Amygdala (tissue), 56 donors: ENCODE results near the gene NOXA1.
"Not testable (repeated sequence)": the region's sequence is repeated elsewhere in the genome, so short reads cannot be mapped to it uniquely, and the experiment has no call there.

Source experiments
- DNase-seq, 56 donors: peaks; one replicate each; lab custom pipeline; 2025; lab: John Stamatoyannopoulos, UW

The NOXA1 gene

GRCh38 chr9:137436761-137437600 is 13.8 kb downstream of the NOXA1 start:
- DNase-seq: no peak

DNA sequence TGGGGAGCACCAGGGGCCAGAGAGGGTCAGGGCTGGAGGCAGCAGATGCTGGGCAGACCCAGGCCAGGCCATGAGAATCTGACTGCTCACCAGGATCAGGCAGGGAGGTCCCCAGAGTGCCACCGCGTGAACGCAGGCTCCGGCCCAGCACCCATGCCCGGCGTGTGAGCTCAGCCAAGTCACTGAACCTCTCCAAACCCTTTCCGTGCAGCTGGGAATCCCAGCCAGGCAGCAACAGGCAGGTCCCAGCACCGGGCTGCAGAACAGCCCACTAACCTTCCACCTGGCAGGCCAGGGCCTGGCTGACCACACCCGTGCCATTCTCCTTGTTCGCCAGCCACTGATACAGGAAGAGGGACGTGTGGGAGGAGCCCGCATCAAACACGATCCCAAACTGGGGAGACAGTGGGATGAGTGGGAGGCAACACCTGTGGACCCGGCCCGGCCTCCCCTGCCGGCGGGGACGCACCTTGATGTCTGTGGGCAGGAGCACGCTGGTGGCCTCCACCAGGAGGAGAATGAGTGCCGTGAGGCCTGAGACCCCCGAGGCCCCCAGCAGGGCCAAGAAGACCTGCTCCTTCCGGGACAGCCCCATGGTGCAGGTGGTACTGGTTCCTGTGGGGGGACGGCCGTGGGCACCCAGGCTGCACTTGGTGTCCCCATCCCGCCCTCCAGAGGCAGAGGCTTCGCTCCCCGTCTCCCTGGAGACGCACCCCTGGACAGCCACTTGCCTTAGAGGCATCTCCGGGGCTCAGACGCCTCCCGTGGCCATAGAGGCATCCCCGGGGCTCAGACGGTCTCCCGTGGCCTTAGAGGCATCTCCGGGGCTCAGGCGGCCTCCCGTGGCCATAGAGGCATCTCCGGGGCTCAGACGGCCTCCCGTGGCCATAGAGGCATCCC is 14.7 kb downstream of the NOXA1 start:
- no peak for DNase-seq

GRCh38 chr9:137438591-137439157 is 15.5 kb downstream of the NOXA1 start:
- DNase-seq: no peak

- no peak for DNase-seq
Observed at GRCh38 chr9:137439158-137439714, 16.0 kb downstream of the NOXA1 start.

- no peak for DNase-seq
Observed at GRCh38 chr9:137441289-137441934, 18.2 kb downstream of the NOXA1 start, which contains the start of gene ENTPD8. Gene ENTPD8, minus strand, starts transcription at chr9:137441357. Its CDS starts 3,072 bp downstream, at chr9:137438285.

DNA sequence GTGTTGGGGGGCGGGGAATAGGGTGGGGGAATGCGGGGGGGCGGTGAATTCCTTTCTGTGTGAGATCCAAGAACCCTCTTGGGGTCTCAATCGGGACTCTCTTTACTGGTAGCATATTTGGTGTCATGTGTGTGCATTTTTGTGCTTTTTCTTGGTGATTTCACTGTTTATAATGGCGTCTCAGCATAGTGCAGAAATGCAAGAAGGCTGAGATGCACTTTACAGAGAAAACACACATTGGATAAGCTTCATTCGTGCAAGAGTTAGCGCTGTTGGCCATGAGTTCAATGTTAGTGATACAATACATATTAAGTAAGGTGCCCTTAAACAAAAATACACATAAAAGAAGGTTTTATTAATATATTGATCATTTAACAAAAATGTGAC is 18.7 kb downstream of the NOXA1 start:
- no peak for DNase-seq

DNA sequence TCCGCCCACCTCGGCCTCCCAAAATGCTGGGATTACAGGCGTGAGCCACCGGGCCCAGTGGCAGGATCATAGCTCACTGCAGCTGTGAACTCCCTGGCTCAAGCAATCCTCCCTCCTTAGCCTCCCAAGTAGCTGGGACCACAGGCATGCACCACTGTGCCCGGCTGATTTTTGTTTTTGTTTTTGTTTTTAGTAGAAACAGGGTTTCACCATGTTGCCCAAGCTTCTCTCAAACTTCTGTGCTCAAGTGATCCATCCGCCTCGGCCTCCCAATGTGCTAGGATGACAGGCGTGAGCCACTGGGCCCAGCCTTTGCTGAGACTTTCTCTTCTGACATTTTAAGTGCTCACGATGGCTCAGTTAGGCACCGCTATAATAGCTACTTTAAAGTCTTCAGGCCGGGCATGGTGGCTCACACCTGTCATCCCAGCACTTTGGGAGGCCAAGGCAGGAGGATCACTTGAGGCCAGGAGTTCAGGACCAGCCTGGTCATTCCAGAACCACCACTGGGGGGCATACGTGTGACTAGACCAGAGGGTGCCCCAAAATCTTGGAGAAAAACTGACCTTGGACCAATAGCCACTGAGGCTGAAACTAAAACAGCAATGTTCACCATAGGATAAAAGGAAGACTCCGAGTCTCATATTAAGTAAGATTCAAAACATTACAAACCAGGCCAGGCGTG is 21.1 kb downstream of the NOXA1 start:
- DNase-seq: no peak

GRCh38 chr9:137445275-137445807 is 22.1 kb downstream of the NOXA1 start:
- peak in 34 of 56 donors; percentile 17 to 81 (median 46) for DNase-seq

- no peak for DNase-seq
Observed at GRCh38 chr9:137445930-137446431, 22.8 kb downstream of the NOXA1 start.

DNA sequence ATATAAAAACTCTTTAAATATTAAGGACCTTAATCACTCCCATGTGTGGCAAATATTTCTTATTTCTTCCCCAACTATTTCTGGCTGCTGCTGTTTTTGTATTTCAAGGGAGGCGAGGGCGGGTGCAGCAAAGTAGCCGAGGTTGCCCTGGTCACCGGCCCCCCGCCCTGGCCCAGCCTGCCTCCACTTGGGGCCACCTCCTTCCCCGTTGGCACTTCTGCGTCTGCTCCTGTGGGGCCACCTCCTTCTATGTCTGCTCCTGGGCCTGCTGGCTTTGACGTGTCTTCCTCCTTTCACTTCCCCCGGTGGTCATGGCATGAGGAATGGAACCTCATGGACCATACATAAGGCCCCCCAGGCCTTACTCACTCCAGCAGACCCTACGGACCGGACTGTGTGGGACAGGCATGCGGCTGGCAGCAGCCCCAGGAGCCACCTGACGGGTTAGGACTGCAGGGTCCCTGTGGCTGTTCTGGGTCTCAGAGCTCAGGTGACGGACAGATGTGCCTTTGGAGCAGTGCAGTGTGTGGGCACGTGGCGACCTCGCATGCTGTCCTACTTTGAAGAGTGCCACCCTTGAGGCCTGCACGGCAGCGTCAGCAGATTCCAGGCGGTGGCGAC is 23.8 kb downstream of the NOXA1 start:
- peak in 4 of 56 donors; percentile 29 to 43 (median 37) for DNase-seq

DNA sequence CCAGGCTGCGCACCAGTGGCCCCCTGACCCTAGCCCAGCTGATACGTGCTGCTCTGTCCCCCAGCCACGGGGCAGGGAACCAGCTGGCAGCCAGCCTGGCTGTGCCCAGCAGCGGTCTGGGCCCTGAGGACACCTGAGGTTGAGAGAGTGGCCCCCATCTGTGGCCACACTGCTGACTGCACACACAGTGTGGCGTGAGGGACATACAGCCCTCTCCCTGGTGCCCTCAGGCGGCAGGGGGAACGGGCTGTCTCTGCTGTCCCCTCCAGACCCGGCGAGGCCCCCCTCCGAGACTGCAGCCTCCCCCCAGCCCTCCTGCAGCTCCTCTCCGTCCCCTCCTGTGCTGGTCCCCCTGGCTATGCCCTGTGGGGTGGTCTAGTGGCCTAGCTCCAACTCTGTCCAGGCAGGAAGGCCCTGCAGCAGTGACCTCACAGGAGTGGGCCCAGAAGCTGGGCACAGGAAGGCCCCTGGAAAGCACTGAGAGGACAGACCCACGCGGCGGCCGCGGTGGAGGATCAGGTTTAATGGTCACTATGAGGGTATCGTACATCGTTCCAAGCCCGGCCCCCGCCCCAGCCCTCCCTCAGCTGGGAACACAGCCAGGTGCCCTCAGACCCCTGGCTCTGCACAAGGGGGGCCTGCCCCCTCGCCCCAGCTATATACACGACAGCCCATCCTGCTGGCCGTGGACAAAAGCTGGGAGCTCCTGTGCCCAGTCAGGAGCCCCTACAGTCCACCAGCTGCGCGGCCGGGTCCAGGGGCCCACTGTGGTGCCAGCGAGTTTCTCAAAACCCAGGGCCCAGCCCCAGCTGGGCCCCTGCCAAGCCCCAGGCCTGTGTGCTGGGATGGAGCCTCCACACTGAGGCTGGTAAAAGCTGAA is 24.8 kb downstream of the NOXA1 start:
- DNase-seq: peak in 15 of 56 donors; percentile 25 to 60 (median 48)

- no peak for DNase-seq
Observed at GRCh38 chr9:137448602-137448962, 25.4 kb downstream of the NOXA1 start.

GRCh38 chr9:137449081-137449844 is 26.1 kb downstream of the NOXA1 start:
- DNase-seq: no peak

GRCh38 chr9:137449931-137450538 is 26.8 kb downstream of the NOXA1 start:
- no peak for DNase-seq

DNA sequence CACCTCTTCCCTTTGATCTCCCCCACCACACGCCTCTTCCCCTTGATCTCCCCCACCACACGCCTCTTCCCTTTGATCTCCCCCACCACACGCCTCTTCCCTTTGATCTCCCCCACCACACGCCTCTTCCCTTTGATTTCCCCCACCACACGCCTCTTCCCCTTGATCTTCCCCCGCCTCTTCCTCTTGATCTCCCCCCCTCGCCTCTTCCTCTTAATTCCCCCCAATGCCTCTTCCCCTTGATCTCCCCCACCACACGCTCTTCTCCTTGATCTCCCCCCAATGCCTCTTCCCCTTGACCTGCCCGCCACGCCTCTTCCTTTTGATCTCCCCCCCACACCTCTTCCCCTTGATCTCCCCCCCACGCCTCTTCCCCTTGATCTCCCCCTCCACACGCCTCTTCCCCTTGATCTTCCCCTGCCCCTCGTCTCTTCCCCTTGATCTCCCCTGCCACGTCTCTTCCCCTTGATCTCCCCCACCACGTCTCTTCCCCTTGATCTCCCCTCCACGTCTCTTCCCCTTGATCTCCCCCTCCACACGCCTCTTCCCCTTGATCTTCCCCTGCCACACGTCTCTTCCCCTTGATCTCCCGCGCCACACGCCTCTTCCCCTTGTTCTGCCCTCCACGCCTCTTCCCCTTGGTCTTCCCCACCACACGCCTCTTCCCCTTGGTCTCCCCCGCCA is 27.5 kb downstream of the NOXA1 start:
- not testable (repeated sequence) for DNase-seq
